A549 (cell line): ENCODE measurements around the gene EVC.

Experiments
- BCL3 ChIP-seq: fragments of >200 bp; sonication (Bioruptor Twin); formaldehyde crosslinking; IDR thresholded peaks from 3 replicates; pipeline ENCODE4 v1.6.1; 2016
- CHD2 ChIP-seq: fragments of 150-350 bp; IDR thresholded peaks from 2 replicates; pipeline ENCODE4 v1.6.1; 2014; ENCODE audit warnings: low read length; ENCODE audit not compliant: partially characterized antibody
- CTCF ChIP-seq: fragments of >200 bp; sonication (Bioruptor Twin); formaldehyde crosslinking; IDR thresholded peaks from 3 replicates; pipeline ENCODE4 v1.5.1; 2016
- HMGXB4 ChIP-seq: fragments of 250-450 bp; sonication (Bioruptor Pico); IDR thresholded peaks from 2 replicates; pipeline ENCODE4 v1.5.0; 2021; ENCODE audit warnings: mild to moderate bottlenecking, moderate library complexity, borderline replicate concordance
- JUN ChIP-seq, 2 experiments: fragments of >200 bp; sonication (Bioruptor Twin); formaldehyde crosslinking; IDR thresholded peaks; 2 replicates in 1 of 2; 3 replicates in 1 of 2; pipeline ENCODE4 v1.6.1; 2016 to 2017
- MYC ChIP-seq: IDR thresholded peaks from 2 replicates; pipeline ENCODE4 v1.6.1; 2012; ENCODE audit warnings: mild to moderate bottlenecking, inconsistent platforms, low read length, improper control_type of control experiment, borderline replicate concordance
- POLR2A ChIP-seq: IDR thresholded peaks from 2 replicates; pipeline ENCODE4 v1.6.1; 2012; ENCODE audit warnings: mild to moderate bottlenecking, low read length
- RAD21 ChIP-seq, 2 experiments: fragments of >200 bp in 1 of 2; sonication (Bioruptor Twin) in 1 of 2; formaldehyde crosslinking in 1 of 2; IDR thresholded peaks in 1 of 2; conservative IDR thresholded peaks in 1 of 2; 2 replicates in 1 of 2; 3 replicates in 1 of 2; pipeline ENCODE4 v1.6.1; 2012 to 2018; ENCODE audit warnings: inconsistent platforms in 1 of 2
- RCOR1 ChIP-seq: fragments of 150-350 bp; IDR thresholded peaks from 2 replicates; pipeline ENCODE4 v1.6.1; 2014; ENCODE audit warnings: antibody characterized with exemption, low read length, low read depth
- REST ChIP-seq: fragments of 200-600 bp; sonication (generic); IDR thresholded peaks from 2 replicates; pipeline ENCODE4 v1.6.1; 2016; ENCODE audit warnings: antibody characterized with exemption, mild to moderate bottlenecking, moderate library complexity
- RFX5 ChIP-seq: fragments of 450-650 bp; IDR thresholded peaks from 2 replicates; pipeline ENCODE4 v1.7.1; 2014; ENCODE audit warnings: antibody characterized with exemption, mild to moderate bottlenecking, moderate library complexity
- SREBF2 ChIP-seq: fragments of 450-650 bp; IDR thresholded peaks from 2 replicates; pipeline ENCODE4 v1.6.1; 2014; ENCODE audit warnings: mild to moderate bottlenecking, moderate library complexity
- ZNF302 ChIP-seq: fragments of 250-450 bp; sonication (Bioruptor Pico); IDR thresholded peaks from 2 replicates; pipeline ENCODE4 v1.9.0; 2021; ENCODE audit warnings: inconsistent platforms, mild to moderate bottlenecking, moderate library complexity

- TF ChIP-seq RCOR1 (no peak), CTCF (no peak), SREBF2 (no peak), POLR2A (no peak), CHD2 (no peak), MYC (no peak), REST (no peak), RAD21 (conservative IDR thresholded peaks at IDR 0.05 in 1 of 2, IDR thresholded peaks at IDR 0.05 in 1 of 2) (no peak), BCL3 (no peak), HMGXB4 (no peak), ZNF302 (CRISPR knock-in tag) (no peak), JUN (IDR thresholded peaks at IDR 0.05) (no peak), RFX5 (no peak)
These were observed 117.0 kb downstream of the EVC start for GRCh38 chr4:5828005-5828391.
